ENCODE data around the gene IRF9. TPM values are rescaled to one million over a fixed set of nuclear protein-coding genes. Genes with fewer than 3 reads are reported as not detected.

The IRF9 gene
- 38.3 and 59.5 TPM in 2 replicates for total RNA-seq

GRCh38 chr14:24160850-24161804, at the start of gene IRF9:
Gene IRF9 (plus strand): TSS chr14:24161265. CDS start chr14:24162145, 880 bp downstream.

GRCh38 chr14:24114532-24115421, 46.3 kb upstream of the IRF9 start, which contains the start of the genes DCAF11 and NRL:
Gene DCAF11 (plus strand): TSS chr14:24114777. CDS start chr14:24115595, 818 bp downstream.
Gene NRL (minus strand): TSS chr14:24114949. CDS start chr14:24082848, 32,101 bp downstream.

GRCh38 chr14:24130380-24130716, 30.7 kb upstream of the IRF9 start, which contains the start of gene FITM1:
Gene FITM1 (plus strand): TSS chr14:24130659. CDS start chr14:24131564, 905 bp downstream.

GRCh38 chr14:24135834-24136683, 25.0 kb upstream of the IRF9 start, which contains the start of gene PSME1:
Gene PSME1 (plus strand): TSS chr14:24136194. CDS start chr14:24136263, 69 bp downstream.

GRCh38 chr14:24141097-24141880, 19.8 kb upstream of the IRF9 start, which contains the start of gene EMC9:
Gene EMC9 (minus strand): TSS chr14:24141591. CDS start chr14:24141304, 287 bp downstream.

GRCh38 chr14:24146453-24146977, 14.6 kb upstream of the IRF9 start, which contains the start of gene PSME2:
Gene PSME2 (minus strand): TSS chr14:24146610. CDS start chr14:24146581, 29 bp downstream.

GRCh38 chr14:24146978-24147760, 13.9 kb upstream of the IRF9 start, which contains the start of gene RNF31:
Gene RNF31 (plus strand): TSS chr14:24147498. CDS start chr14:24147699, 201 bp downstream.

GRCh38 chr14:24171422-24172260, 10.6 kb downstream of the IRF9 start, which contains the start of gene REC8:
Gene REC8 (plus strand): TSS chr14:24172080. CDS start chr14:24172553, 473 bp downstream.

GRCh38 chr14:24188251-24189058, 27.4 kb downstream of the IRF9 start, which contains the start of gene IPO4:
Gene IPO4 (minus strand): TSS chr14:24188816. CDS start chr14:24188787, 29 bp downstream.

GRCh38 chr14:24195186-24196070, 34.4 kb downstream of the IRF9 start, which contains the start of gene TM9SF1:
Gene TM9SF1 (minus strand): TSS chr14:24195441. CDS start chr14:24195019, 422 bp downstream.

GRCh38 chr14:24212924-24213865, 52.1 kb downstream of the IRF9 start, which contains the start of gene CHMP4A:
Gene CHMP4A (minus strand): TSS chr14:24213488. CDS start chr14:24213439, 49 bp downstream.

GRCh38 chr14:24215495-24216344, 54.7 kb downstream of the IRF9 start, which contains the start of gene MDP1:
Gene MDP1 (minus strand): TSS chr14:24216066. CDS start chr14:24215955, 111 bp downstream.

